MM.1S (cell line): ENCODE data around the gene ZNF277.

Experiments used
- DNase-seq: peaks from one replicate; pipeline ENCODE4 v3.0.0-alpha.2; 2015
- H2AFZ ChIP-seq: fragments of 300-600 bp; sonication (generic); 2 replicates; pipeline ENCODE4 v1.6.0; 2016; ENCODE audit warnings: antibody characterized with exemption, low read length
- H3F3A ChIP-seq: fragments of 300-600 bp; sonication (generic); 2 replicates; pipeline ENCODE4 v1.6.1; 2016; ENCODE audit warnings: mild to moderate bottlenecking, antibody characterized with exemption, low read length, moderate library complexity, mixed read lengths; ENCODE audit not compliant: insufficient read depth
- H3K27ac ChIP-seq: fragments of 300-600 bp; sonication (generic); 2 replicates; pipeline ENCODE4 v1.5.1; 2016; ENCODE audit warnings: mild to moderate bottlenecking, low read length
- H3K27me3 ChIP-seq: fragments of 300-600 bp; sonication (generic); replicated peaks from 2 replicates; pipeline ENCODE4 v1.6.0; 2016; ENCODE audit warnings: low read length; ENCODE audit not compliant: insufficient read depth
- H3K36me3 ChIP-seq: fragments of 300-600 bp; sonication (generic); replicated peaks from 2 replicates; pipeline ENCODE4 v1.6.1; 2016; ENCODE audit warnings: mild to moderate bottlenecking, low read length, mixed read lengths; ENCODE audit not compliant: insufficient read depth
- H3K4me1 ChIP-seq: fragments of 300-600 bp; sonication (generic); 2 replicates; pipeline ENCODE4 v1.6.1; 2016; ENCODE audit warnings: low read length, mixed read lengths
- H3K4me2 ChIP-seq: fragments of 300-600 bp; sonication (generic); 2 replicates; pipeline ENCODE4 v1.6.0; 2016; ENCODE audit warnings: low read depth, low read length
- H3K4me3 ChIP-seq: fragments of 300-600 bp; sonication (generic); 2 replicates; pipeline ENCODE4 v1.5.1; 2016; ENCODE audit warnings: low read length, mixed read lengths
- H3K79me2 ChIP-seq: fragments of 300-600 bp; sonication (generic); 2 replicates; pipeline ENCODE4 v1.6.1; 2016; ENCODE audit warnings: mixed run types, low read length, mixed read lengths
- H3K9ac ChIP-seq: fragments of 300-600 bp; sonication (generic); 2 replicates; pipeline ENCODE4 v1.6.1; 2016; ENCODE audit warnings: low read length, mixed read lengths
- H3K9me2 ChIP-seq: fragments of 300-600 bp; sonication (generic); replicated peaks from 2 replicates; pipeline ENCODE4 v1.6.1; 2016; ENCODE audit warnings: mild to moderate bottlenecking, low read length, mixed read lengths; ENCODE audit not compliant: insufficient read depth
- H3K9me3 ChIP-seq: fragments of 300-600 bp; sonication (generic); replicated peaks from 2 replicates; pipeline ENCODE4 v1.6.1; 2016; ENCODE audit warnings: mild to moderate bottlenecking, low read length, mixed read lengths; ENCODE audit not compliant: insufficient read depth
- H4K20me1 ChIP-seq: fragments of 300-600 bp; sonication (generic); 2 replicates; pipeline ENCODE4 v1.6.1; 2016; ENCODE audit warnings: mild to moderate bottlenecking, low read length, moderate library complexity, mixed read lengths; ENCODE audit not compliant: insufficient read depth
- EZH2 ChIP-seq: fragments of 300-600 bp; sonication (generic); optimal IDR thresholded peaks from 2 replicates; pipeline ENCODE3; 2017; ENCODE audit warnings: low read depth, mild to moderate bottlenecking, antibody characterized with exemption, low read length, mixed read lengths
- EZH2phosphoT487 ChIP-seq: fragments of 300-600 bp; sonication (generic); IDR thresholded peaks from 2 replicates; pipeline ENCODE4 v1.6.1; 2018; ENCODE audit warnings: antibody characterized with exemption, low read length
- TF ChIP-seq, protein P1 (sequence below): fragments of 300-600 bp; sonication (generic); IDR thresholded peaks from 2 replicates; pipeline ENCODE4 v1.5.1; 2016; ENCODE audit warnings: antibody characterized with exemption, low read length, mixed read lengths

ZNF277 gene

DNA sequence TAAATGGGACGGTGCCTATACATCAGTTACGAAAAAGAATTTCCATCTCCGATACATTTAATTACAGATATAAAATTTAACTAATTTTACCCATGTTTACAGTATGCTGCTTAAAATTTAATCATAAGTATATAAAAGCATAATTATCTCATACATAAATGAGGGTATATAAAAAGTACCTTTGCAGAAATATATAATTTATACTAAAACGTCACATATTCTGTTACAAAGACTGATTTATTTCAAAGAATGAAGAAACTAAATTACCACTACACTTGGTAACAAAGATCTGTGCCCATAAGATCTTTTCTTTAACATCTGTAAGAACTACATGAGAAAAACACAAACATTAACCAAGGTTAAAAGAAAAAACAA lies 3.1 kb upstream of the ZNF277 start:
- no peak for DNase-seq
- peak overlapping the region; percentile 86 for H3K4me3 ChIP-seq
- no peak overlapping the region for H2AFZ ChIP-seq
- no peaks in the 10 kb centered on the region for H4K20me1 ChIP-seq
- no peak overlapping the region for H3K27ac ChIP-seq
- TF ChIP-seq EZH2phosphoT487 = no peak
- TF ChIP-seq, protein P1, sequence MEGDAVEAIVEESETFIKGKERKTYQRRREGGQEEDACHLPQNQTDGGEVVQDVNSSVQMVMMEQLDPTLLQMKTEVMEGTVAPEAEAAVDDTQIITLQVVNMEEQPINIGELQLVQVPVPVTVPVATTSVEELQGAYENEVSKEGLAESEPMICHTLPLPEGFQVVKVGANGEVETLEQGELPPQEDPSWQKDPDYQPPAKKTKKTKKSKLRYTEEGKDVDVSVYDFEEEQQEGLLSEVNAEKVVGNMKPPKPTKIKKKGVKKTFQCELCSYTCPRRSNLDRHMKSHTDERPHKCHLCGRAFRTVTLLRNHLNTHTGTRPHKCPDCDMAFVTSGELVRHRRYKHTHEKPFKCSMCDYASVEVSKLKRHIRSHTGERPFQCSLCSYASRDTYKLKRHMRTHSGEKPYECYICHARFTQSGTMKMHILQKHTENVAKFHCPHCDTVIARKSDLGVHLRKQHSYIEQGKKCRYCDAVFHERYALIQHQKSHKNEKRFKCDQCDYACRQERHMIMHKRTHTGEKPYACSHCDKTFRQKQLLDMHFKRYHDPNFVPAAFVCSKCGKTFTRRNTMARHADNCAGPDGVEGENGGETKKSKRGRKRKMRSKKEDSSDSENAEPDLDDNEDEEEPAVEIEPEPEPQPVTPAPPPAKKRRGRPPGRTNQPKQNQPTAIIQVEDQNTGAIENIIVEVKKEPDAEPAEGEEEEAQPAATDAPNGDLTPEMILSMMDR = no peak
- no peak for TF ChIP-seq EZH2
- H3K4me2 ChIP-seq = peak overlapping the region; percentile 87
- no peaks in the 10 kb centered on the region for H3K9me3 ChIP-seq
- H3K79me2 ChIP-seq = peaks cover 94% of the 10 kb centered on the region
- no peaks in the 10 kb centered on the region for H3K9me2 ChIP-seq
- peaks cover 6% of the 10 kb centered on the region for H3K4me1 ChIP-seq
- H3K36me3 ChIP-seq = no peaks in the 10 kb centered on the region
- H3F3A ChIP-seq = peaks cover 34% of the 10 kb centered on the region
- peak overlapping the region; percentile 74; the same call in 1 of the 2 replicates for H3K9ac ChIP-seq
- H3K27me3 ChIP-seq = no peaks in the 10 kb centered on the region

DNA sequence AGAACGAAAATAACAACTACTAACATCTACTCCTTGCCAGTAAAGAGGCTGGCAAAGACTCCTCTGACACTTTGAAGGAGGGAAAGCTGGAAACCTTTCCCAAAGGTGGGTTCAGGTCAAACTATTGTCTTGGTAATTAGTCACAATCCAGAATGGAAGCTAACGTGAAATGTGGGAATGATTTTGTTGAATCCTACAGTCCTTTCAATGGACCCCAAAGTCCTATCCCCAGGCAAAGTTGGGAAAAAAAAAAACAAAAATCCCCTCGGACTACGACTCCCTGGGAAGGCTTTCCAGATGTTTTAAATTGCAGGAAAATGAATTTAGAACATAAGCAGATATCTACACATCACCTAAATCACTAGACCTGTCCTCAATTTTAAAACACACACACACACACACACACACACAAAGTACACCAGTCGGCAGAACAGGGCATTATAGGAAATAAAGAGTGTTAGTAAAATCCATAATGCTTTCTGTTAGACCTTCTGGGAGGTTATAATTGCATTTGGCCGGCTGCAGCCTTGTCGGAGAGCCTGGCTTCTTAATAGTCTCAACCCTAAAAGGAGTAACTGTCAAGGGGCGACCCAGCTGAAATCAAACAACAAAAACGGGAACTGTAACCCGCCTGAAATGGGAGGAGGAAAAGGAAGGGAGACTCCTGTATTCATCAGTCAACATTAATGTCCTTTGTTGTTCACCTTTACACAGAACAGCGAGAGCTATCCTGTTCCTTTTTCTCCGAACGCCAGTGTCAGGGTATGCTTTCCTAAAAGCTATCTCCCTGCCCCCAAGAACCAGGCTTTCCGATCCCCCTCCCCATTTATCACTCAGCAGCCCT lies 1.8 kb upstream of the ZNF277 start:
- Histone ChIP-seq H2AFZ (peak overlapping the region; percentile 75), H3K27ac (peak overlapping the region; percentile 74; the same call in 1 of the 2 replicates), H3K9me2 (no peaks in the 10 kb centered on the region)

DNA sequence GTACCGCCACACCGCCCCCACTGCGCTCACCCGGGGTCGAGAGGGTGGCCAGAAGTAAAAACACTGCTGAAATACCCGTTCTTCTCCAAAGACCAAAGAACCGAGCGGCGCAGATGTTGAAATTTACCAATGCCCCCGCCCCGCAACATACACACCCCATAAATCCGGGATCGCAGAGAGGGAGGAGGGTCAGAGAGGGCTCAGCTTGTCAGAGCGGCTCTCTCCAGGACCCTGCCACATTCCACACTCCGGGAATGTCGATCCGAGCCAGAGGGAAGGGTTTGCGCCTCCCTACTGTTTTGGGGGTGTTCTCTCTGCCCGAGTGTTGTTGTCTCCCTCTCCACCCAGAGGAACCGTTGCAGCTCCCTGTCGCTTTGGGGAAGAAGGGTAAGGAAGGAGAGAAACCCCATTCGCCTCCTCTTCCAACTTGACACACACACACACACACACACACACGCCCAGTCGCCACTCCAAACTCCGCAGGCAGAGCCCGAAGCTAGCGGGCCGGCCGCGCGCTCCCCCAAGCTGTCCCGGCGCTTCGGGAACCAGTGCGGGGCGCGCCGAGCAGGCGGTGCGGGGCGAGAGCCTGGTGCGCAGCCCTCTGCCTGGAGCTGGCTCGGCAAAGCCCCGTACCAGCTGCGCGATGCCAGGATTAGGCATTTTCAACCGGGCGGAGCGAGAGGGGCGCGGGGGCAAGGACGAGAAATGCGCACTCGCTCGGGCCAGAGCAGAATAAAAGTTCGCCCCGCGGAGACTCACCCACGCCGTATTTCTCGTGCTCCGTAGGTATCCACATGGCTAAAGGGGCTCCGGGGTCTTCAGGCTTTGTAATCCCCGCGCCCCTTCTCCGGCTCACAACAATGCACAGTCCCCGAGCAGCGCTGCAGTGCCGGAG lies 905 bp upstream of the ZNF277 start:
- H3F3A ChIP-seq = peaks cover 34% of the 10 kb centered on the region
- H3K9ac ChIP-seq = peak overlapping the region; percentile 74

More for the DNA sequence above, 1.8 kb upstream of the ZNF277 start:
- Histone ChIP-seq H3K4me2 (peak overlapping the region; percentile 87), H3K4me3 (peak overlapping the region; percentile 86), H3K36me3 (no peaks in the 10 kb centered on the region), H3K79me2 (peaks cover 94% of the 10 kb centered on the region), H3K9ac (peak overlapping the region; percentile 74), H3F3A (peaks cover 34% of the 10 kb centered on the region), H3K9me3 (no peaks in the 10 kb centered on the region), H3K4me1 (peaks cover 6% of the 10 kb centered on the region), H3K27me3 (no peaks in the 10 kb centered on the region), H4K20me1 (no peaks in the 10 kb centered on the region)
- peak; percentile 55 for DNase-seq
- TF ChIP-seq EZH2 (no peak), EZH2phosphoT487 (no peak)
- TF ChIP-seq, protein P1 = no peak

More for the DNA sequence above, 905 bp upstream of the ZNF277 start:
- Histone ChIP-seq H3K4me3 (peak overlapping the region; percentile 86), H3K27me3 (no peaks in the 10 kb centered on the region), H3K9me3 (no peaks in the 10 kb centered on the region), H4K20me1 (no peaks in the 10 kb centered on the region), H3K4me1 (peaks cover 6% of the 10 kb centered on the region), H3K4me2 (peak overlapping the region; percentile 87), H3K79me2 (peaks cover 94% of the 10 kb centered on the region), H2AFZ (peak overlapping the region; percentile 75), H3K27ac (peak overlapping the region; percentile 74; the same call in 1 of the 2 replicates), H3K36me3 (no peaks in the 10 kb centered on the region), H3K9me2 (no peaks in the 10 kb centered on the region)
- TF ChIP-seq, protein P1 = no peak
- TF ChIP-seq EZH2 (no peak), EZH2phosphoT487 (no peak)
- peak; percentile 68 for DNase-seq
